ENCODE data around the gene NEFH. TPM values are rescaled to one million over a fixed set of nuclear protein-coding genes. Genes with fewer than 3 reads are reported as not detected.

NEFH gene
- total RNA-seq, 1 experiment from 2014 or later = 22.0 TPM

DNA sequence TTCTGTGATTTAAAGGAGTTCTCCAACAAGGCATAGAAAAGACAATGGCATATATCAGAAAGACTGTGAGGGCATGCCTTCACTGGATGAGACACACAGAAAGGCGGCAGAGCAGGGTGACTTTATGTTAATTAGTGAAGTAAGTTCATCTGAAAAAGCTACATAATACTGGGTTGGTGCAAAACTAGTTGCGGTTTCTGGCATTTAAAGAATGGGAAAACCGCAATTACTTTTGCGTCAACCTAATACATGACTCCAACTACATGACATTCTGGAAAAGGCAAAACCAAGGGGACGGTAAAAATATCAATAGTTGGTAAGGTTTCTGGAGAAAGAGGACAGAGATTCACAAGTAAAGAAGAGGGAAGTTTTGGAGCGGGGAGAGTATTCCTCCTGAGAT is 36.6 kb upstream of the NEFH start:
- Histone ChIP-seq H3K4me1 (ENCODE audit: insufficient read depth, low read length, poor library complexity, severe bottlenecking) (no peaks in the 10 kb centered on the region), H3K27me3 (replicated peaks; ENCODE audit: insufficient read depth, low read depth, low read length, poor library complexity) (no peaks in the 10 kb centered on the region), H3K27ac (ENCODE audit: low read depth, low read length, poor library complexity, severe bottlenecking) (no peak overlapping the region), H3K9me3 (ENCODE audit: low read depth, low read length, poor library complexity, severe bottlenecking) (no peaks in the 10 kb centered on the region), H3K4me3 (ENCODE audit: low read depth, low read length, poor library complexity, severe bottlenecking) (no peak overlapping the region), H3K36me3 (ENCODE audit: insufficient read depth, low read length, poor library complexity, severe bottlenecking) (no peaks in the 10 kb centered on the region)
- no peak for DNase-seq (ENCODE audit: low spot score)
- CTCF ChIA-PET = no interaction called here
- intact Hi-C loops (cut with micrococcal nuclease; ENCODE audit: unreplicated experiment) = no loop called here
- no TSS peak for BruUV-seq (replicated peaks)
- no peak for TF ChIP-seq EZH2 (IDR thresholded peaks at IDR 0.05; ENCODE audit: borderline replicate concordance, low read depth, low read length, poor library complexity, severe bottlenecking)
- no peak for TF ChIP-seq CTCF (conservative IDR thresholded peaks at IDR 0.05; ENCODE audit: low read depth, low read length)
- POLR2A ChIA-PET (ENCODE audit: low non-redundant PET) = no interaction called here

DNA sequence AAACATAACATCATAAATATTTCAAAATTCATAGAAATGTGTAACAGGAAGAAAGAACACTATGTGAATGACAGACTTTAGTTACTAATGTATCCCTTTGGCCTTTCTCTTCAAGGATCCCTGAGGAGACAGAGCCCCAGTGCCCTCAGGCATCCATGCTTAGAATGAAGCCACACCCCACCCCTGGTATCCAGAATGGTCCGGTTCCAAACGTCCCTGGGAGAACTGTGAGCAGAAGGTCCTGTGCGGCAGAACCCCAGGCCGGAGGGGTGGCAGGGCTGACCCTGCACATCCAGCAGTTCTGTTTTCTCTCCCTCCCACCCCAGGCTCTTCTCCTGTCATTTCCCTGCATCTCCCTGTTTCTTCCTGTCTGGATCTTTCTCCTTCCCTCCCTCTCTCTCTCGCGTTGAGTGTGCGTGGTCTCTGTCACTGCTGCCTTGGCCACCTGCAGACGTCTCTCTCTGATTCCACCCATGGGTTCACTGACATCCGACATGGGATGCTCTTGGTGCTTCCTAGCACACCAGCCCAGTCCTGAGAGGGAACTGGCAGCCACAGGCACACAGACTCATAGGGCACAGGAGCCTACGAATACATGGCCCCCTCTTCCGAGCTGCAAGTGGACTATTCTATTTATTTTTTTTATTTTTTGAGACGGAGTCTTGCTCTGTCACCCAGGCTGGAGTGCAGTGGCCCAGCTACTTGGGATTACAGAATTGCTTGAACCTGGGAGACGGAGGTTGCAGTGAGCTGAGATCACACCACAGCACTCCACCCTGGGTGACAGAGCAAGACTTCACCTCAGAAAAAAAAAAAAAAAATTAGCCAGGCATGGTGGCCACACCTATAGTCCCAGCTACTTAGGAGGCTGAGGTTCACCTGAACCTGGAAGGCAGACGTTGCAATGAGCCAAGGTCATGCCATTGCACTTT is 35.9 kb upstream of the NEFH start:
- Histone ChIP-seq H3K4me1 (ENCODE audit: insufficient read depth, low read length, poor library complexity, severe bottlenecking) (no peaks in the 10 kb centered on the region), H3K27ac (ENCODE audit: low read depth, low read length, poor library complexity, severe bottlenecking) (no peak overlapping the region), H3K27me3 (replicated peaks; ENCODE audit: insufficient read depth, low read depth, low read length, poor library complexity) (no peaks in the 10 kb centered on the region), H3K4me3 (ENCODE audit: low read depth, low read length, poor library complexity, severe bottlenecking) (no peak overlapping the region), H3K36me3 (ENCODE audit: insufficient read depth, low read length, poor library complexity, severe bottlenecking) (no peaks in the 10 kb centered on the region), H3K9me3 (ENCODE audit: low read depth, low read length, poor library complexity, severe bottlenecking) (no peaks in the 10 kb centered on the region)
- TF ChIP-seq CTCF (conservative IDR thresholded peaks at IDR 0.05; ENCODE audit: low read depth, low read length) = no peak
- no peak for TF ChIP-seq EZH2 (IDR thresholded peaks at IDR 0.05; ENCODE audit: borderline replicate concordance, low read depth, low read length, poor library complexity, severe bottlenecking)
- ChIA-PET CTCF (no interaction called here), POLR2A (ENCODE audit: low non-redundant PET) (no interaction called here)
- no TSS peak for BruUV-seq (replicated peaks)
- intact Hi-C loops (cut with micrococcal nuclease; ENCODE audit: unreplicated experiment) = no loop called here
- DNase-seq (ENCODE audit: low spot score) = no peak

DNA sequence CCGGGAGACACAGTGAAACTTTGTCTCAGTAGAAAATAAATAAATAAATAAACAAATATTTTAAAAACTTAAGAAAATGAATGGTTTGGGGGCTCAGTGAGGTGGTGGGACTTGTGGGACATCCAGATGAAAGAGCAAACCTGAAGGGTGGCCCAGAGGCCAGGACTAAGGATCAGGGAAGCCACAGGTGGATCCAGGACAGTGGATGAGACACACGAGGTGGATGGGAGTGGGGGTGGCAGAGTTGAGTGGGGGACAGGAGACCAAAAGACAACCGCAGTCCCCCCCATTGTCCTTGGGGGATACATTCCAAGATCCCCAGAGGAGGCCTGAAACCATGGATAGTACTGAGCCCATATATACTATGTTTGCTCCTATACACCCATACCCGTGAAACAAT is 34.5 kb upstream of the NEFH start:
- no peaks in the 10 kb centered on the region for H3K4me1 ChIP-seq (ENCODE audit: insufficient read depth, low read length, poor library complexity, severe bottlenecking)
- BruUV-seq (replicated peaks) = no TSS peak
- intact Hi-C loops (cut with micrococcal nuclease; ENCODE audit: unreplicated experiment) = no loop called here
- TF ChIP-seq CTCF (conservative IDR thresholded peaks at IDR 0.05; ENCODE audit: low read depth, low read length) = no peak
- no peak for TF ChIP-seq EZH2 (IDR thresholded peaks at IDR 0.05; ENCODE audit: borderline replicate concordance, low read depth, low read length, poor library complexity, severe bottlenecking)
- H3K9me3 ChIP-seq (ENCODE audit: low read depth, low read length, poor library complexity, severe bottlenecking) = no peaks in the 10 kb centered on the region
- H3K27me3 ChIP-seq (replicated peaks; ENCODE audit: insufficient read depth, low read depth, low read length, poor library complexity) = no peaks in the 10 kb centered on the region
- POLR2A ChIA-PET (ENCODE audit: low non-redundant PET) = no interaction called here
- no peaks in the 10 kb centered on the region for H3K36me3 ChIP-seq (ENCODE audit: insufficient read depth, low read length, poor library complexity, severe bottlenecking)
- CTCF ChIA-PET = no interaction called here
- H3K27ac ChIP-seq (ENCODE audit: low read depth, low read length, poor library complexity, severe bottlenecking) = no peak overlapping the region
- DNase-seq (ENCODE audit: low spot score) = no peak
- no peak overlapping the region for H3K4me3 ChIP-seq (ENCODE audit: low read depth, low read length, poor library complexity, severe bottlenecking)

Measured in A673 (cell line).